Stimulated activated CD8-positive, alpha-beta memory T cell treated with anti-CD3 and anti-CD28 coated beads, Interleukin-4, amount 100 ng/mL, for 24 hours (primary cell): ENCODE data around the gene PLIN5.
A peak's percentile ranks its signal among the peaks of the same experiment; 100 is the strongest.
"Not testable (repeated sequence)": the region's sequence is repeated elsewhere in the genome, so short reads cannot be mapped to it uniquely, and the experiment has no call there.

Source experiments
- DNase-seq: peaks from one replicate; pipeline ENCODE4 v3.0.0-alpha.2; 2020; ENCODE audit warnings: low read depth

The PLIN5 gene

GRCh38 chr19:4567584-4568071, 32.6 kb upstream of the PLIN5 start:
- DNase-seq, result peak; percentile 43

- DNase-seq, result no peak
These were observed 31.5 kb upstream of the PLIN5 start for GRCh38 chr19:4566402-4567051.

GRCh38 chr19:4563562-4563961, 28.5 kb upstream of the PLIN5 start:
- not testable (repeated sequence) for DNase-seq

- not testable (repeated sequence) for DNase-seq
These were observed 27.1 kb upstream of the PLIN5 start for GRCh38 chr19:4562085-4562484.

GRCh38 chr19:4559569-4559968, 24.5 kb upstream of the PLIN5 start, which contains the start of gene SEMA6B:
Gene SEMA6B, minus strand, starts transcription at chr19:4559684. Its CDS starts 1,227 bp downstream, at chr19:4558457.
- no peak for DNase-seq

GRCh38 chr19:4557971-4558941, 23.2 kb upstream of the PLIN5 start:
- DNase-seq, result no peak

GRCh38 chr19:4557144-4557970, 22.3 kb upstream of the PLIN5 start:
- no peak for DNase-seq

GRCh38 chr19:4556597-4557127, 21.6 kb upstream of the PLIN5 start:
- DNase-seq, result no peak

GRCh38 chr19:4555657-4556561, 20.9 kb upstream of the PLIN5 start:
- DNase-seq, result no peak

- no peak for DNase-seq
These were observed 19.7 kb upstream of the PLIN5 start for GRCh38 chr19:4554717-4555116.

GRCh38 chr19:4553775-4554174, 18.8 kb upstream of the PLIN5 start:
- no peak for DNase-seq

- no peak for DNase-seq
These were observed 18.2 kb upstream of the PLIN5 start for GRCh38 chr19:4553092-4553695.

GRCh38 chr19:4552525-4552819, 17.4 kb upstream of the PLIN5 start:
- no peak for DNase-seq

GRCh38 chr19:4550479-4551050, 15.5 kb upstream of the PLIN5 start:
- DNase-seq, result no peak

GRCh38 chr19:4550018-4550417, 15.0 kb upstream of the PLIN5 start:
- DNase-seq, result no peak

GRCh38 chr19:4548238-4548584, 13.2 kb upstream of the PLIN5 start:
- no peak for DNase-seq

- no peak for DNase-seq
These were observed 12.5 kb upstream of the PLIN5 start for GRCh38 chr19:4547303-4548237.

- DNase-seq, result no peak
These were observed 9.0 kb upstream of the PLIN5 start for GRCh38 chr19:4543842-4544647.
